GM18951 (cell line): ENCODE results near the gene AFF1.

Experiments
- POLR2A ChIP-seq: IDR thresholded peaks from 4 replicates; pipeline ENCODE4 v1.6.1; 2011; ENCODE audit warnings: mild to moderate bottlenecking; ENCODE audit not compliant: insufficient read length, insufficient read depth; ENCODE audit errors: extremely low read depth
- in situ Hi-C: fragments of 300-500 bp; cut with MboI; formaldehyde crosslinking; loops from one replicate; pipeline ENCODE4 v1.12.0; 2022; ENCODE audit warnings: low sequenced_read_pairs, mixed read lengths, inconsistent platforms; ENCODE audit not compliant: unreplicated experiment

AFF1 gene

GRCh38 chr4:86934771-86935565, at the start of gene AFF1:
TSS of gene AFF1 (plus strand) at chr4:86935011. CDS start at chr4:86948534, 13,523 bp downstream.
- TF ChIP-seq POLR2A = peak; percentile 95
- in situ Hi-C loops = loop anchor here (5.0 kb wide), 1 partner anchor 72 kb away; no protein-coding TSS in a partner anchor

- in situ Hi-C loops = loop anchor here (5.0 kb wide), 1 partner anchor 393 kb away; no protein-coding TSS in a partner anchor
- no peak for TF ChIP-seq POLR2A
These were observed 44.0 kb upstream of the AFF1 start for GRCh38 chr4:86890790-86891189.

GRCh38 chr4:86891762-86892635, 42.8 kb upstream of the AFF1 start, which contains the start of gene C4orf36:
TSS of gene C4orf36 (minus strand) at chr4:86892422. CDS start at chr4:86891520, 902 bp downstream.
- TF ChIP-seq POLR2A = no peak
- in situ Hi-C loops = loop anchor here (5.0 kb wide), 1 partner anchor 395 kb away; no protein-coding TSS in a partner anchor

- in situ Hi-C loops = loop anchor here (5.0 kb wide), 1 partner anchor 395 kb away; no protein-coding TSS in a partner anchor
- TF ChIP-seq POLR2A = no peak
These were observed 42.2 kb upstream of the AFF1 start for GRCh38 chr4:86892636-86892960.

GRCh38 chr4:86893136-86893535, 41.7 kb upstream of the AFF1 start:
- in situ Hi-C loops = loop anchor here (5.0 kb wide), 1 partner anchor 396 kb away; no protein-coding TSS in a partner anchor
- TF ChIP-seq POLR2A = no peak

GRCh38 chr4:86894455-86894854, 40.4 kb upstream of the AFF1 start:
- TF ChIP-seq POLR2A = no peak

GRCh38 chr4:86895692-86896488, 38.9 kb upstream of the AFF1 start:
- in situ Hi-C loops = no loop called here
- no peak for TF ChIP-seq POLR2A

More at GRCh38 chr4:86894455-86894854, 40.4 kb upstream of the AFF1 start:
- in situ Hi-C loops = loop anchor here (5.0 kb wide), 1 partner anchor 397 kb away; no protein-coding TSS in a partner anchor

- in situ Hi-C loops = no loop called here
- TF ChIP-seq POLR2A = no peak
These were observed 38.2 kb upstream of the AFF1 start for GRCh38 chr4:86896596-86896995.

- in situ Hi-C loops = no loop called here
- TF ChIP-seq POLR2A = no peak
These were observed 36.2 kb upstream of the AFF1 start for GRCh38 chr4:86898562-86898961.

- no peak for TF ChIP-seq POLR2A
- in situ Hi-C loops = loop anchor here (25.0 kb wide), 1 partner anchor 335 kb away; no protein-coding TSS in a partner anchor
These were observed 32.9 kb upstream of the AFF1 start for GRCh38 chr4:86901864-86902263.

- no peak for TF ChIP-seq POLR2A
- in situ Hi-C loops = loop anchor here (25.0 kb wide), 1 partner anchor 329 kb away; no protein-coding TSS in a partner anchor
These were observed 26.6 kb upstream of the AFF1 start for GRCh38 chr4:86908251-86908657.
